SK-N-SH treated with all-trans-retinoic acid at 6 μM for 48 hours (cell line): Measurements from ENCODE around the gene ZFYVE28.

Source experiments
- ATAC-seq: fragments of 200-7000 bp; cut with Tn5 transposase; 3 replicates; pipeline ENCODE4 v1.9.1; 2020; ENCODE audit warnings: mild to moderate bottlenecking, moderate library complexity
- ARNTL ChIP-seq: fragments of 450-650 bp; formaldehyde crosslinking; IDR thresholded peaks from 2 replicates; pipeline ENCODE4 v1.5.0; 2020; ENCODE audit warnings: low read depth, mild to moderate bottlenecking, moderate library complexity, borderline replicate concordance
- BACH2 ChIP-seq: fragments of 250-450 bp; sonication (Bioruptor Pico); IDR thresholded peaks from 2 replicates; pipeline ENCODE4 v1.9.0; 2021; ENCODE audit warnings: mild to moderate bottlenecking, borderline replicate concordance
- CSDC2 ChIP-seq: fragments of 250-450 bp; sonication (Bioruptor Pico); IDR thresholded peaks from 2 replicates; pipeline ENCODE4 v1.5.0; 2020; ENCODE audit warnings: mild to moderate bottlenecking, moderate library complexity
- ESRRG ChIP-seq: fragments of 250-450 bp; sonication (Bioruptor Pico); IDR thresholded peaks from 2 replicates; pipeline ENCODE4 v1.6.1; 2021; ENCODE audit warnings: mild to moderate bottlenecking
- GLIS3 ChIP-seq: fragments of 250-450 bp; sonication (Bioruptor Pico); IDR thresholded peaks from 2 replicates; pipeline ENCODE4 v1.5.0; 2020; ENCODE audit warnings: mild to moderate bottlenecking, moderate library complexity
- ISL1 ChIP-seq: fragments of 250-450 bp; sonication (Bioruptor Pico); IDR thresholded peaks from 2 replicates; pipeline ENCODE4 v2.1.2; 2022; ENCODE audit warnings: mild to moderate bottlenecking, moderate library complexity
- OSR1 ChIP-seq: fragments of 250-450 bp; sonication (Bioruptor Pico); IDR thresholded peaks from 2 replicates; pipeline ENCODE4 v1.8.0; 2022; ENCODE audit warnings: moderate library complexity, mild to moderate bottlenecking, inconsistent platforms
- PPARA ChIP-seq: fragments of 250-450 bp; sonication (Bioruptor Pico); IDR thresholded peaks from 2 replicates; pipeline ENCODE4 v1.5.0; 2020; ENCODE audit warnings: mild to moderate bottlenecking, borderline replicate concordance
- RARB ChIP-seq: fragments of 250-450 bp; sonication (Bioruptor Pico); IDR thresholded peaks from 2 replicates; pipeline ENCODE4 v1.8.0; 2021; ENCODE audit warnings: mild to moderate bottlenecking, moderate library complexity
- SNAI2 ChIP-seq: fragments of 250-450 bp; sonication (Bioruptor Pico); IDR thresholded peaks from 2 replicates; pipeline ENCODE4 v1.5.0; 2020; ENCODE audit warnings: mild to moderate bottlenecking, moderate library complexity
- TCF4 ChIP-seq: fragments of 250-450 bp; sonication (Bioruptor Pico); IDR thresholded peaks from 2 replicates; pipeline ENCODE4 v1.8.0; 2021; ENCODE audit warnings: mild to moderate bottlenecking, moderate library complexity, borderline replicate concordance
- TOX ChIP-seq: fragments of 250-450 bp; sonication (Bioruptor Pico); IDR thresholded peaks from 2 replicates; pipeline ENCODE4 v1.8.0; 2021; ENCODE audit warnings: mild to moderate bottlenecking, moderate library complexity, borderline replicate concordance
- ZC3H10 ChIP-seq: fragments of 250-450 bp; sonication (Bioruptor Pico); IDR thresholded peaks from 2 replicates; pipeline ENCODE4 v1.5.1; 2021; ENCODE audit warnings: mild to moderate bottlenecking, moderate library complexity
- ZFP3 ChIP-seq: fragments of 250-450 bp; sonication (Bioruptor Pico); IDR thresholded peaks from 2 replicates; pipeline ENCODE4 v1.5.0; 2020; ENCODE audit warnings: mild to moderate bottlenecking, moderate library complexity
- ZNF565 ChIP-seq: fragments of 450-650 bp; formaldehyde crosslinking; conservative IDR thresholded peaks from 2 replicates; pipeline ENCODE4 v1.5.0; 2020; ENCODE audit warnings: low read depth, mild to moderate bottlenecking, moderate library complexity
- ZNF70 ChIP-seq: fragments of 450-650 bp; formaldehyde crosslinking; IDR thresholded peaks from 2 replicates; pipeline ENCODE4 v1.5.0; 2020; ENCODE audit warnings: mild to moderate bottlenecking, moderate library complexity
- ZNF8 ChIP-seq: fragments of 450-650 bp; formaldehyde crosslinking; IDR thresholded peaks from 2 replicates; pipeline ENCODE4 v1.5.0; 2020; ENCODE audit warnings: mild to moderate bottlenecking, moderate library complexity
- TF ChIP-seq, protein P1 (sequence below): fragments of 250-450 bp; sonication (Bioruptor Pico); IDR thresholded peaks from 2 replicates; pipeline ENCODE4 v1.5.0; 2020; ENCODE audit warnings: mild to moderate bottlenecking, moderate library complexity
- TF ChIP-seq, protein P2 (sequence below): fragments of 250-450 bp; sonication (Bioruptor Pico); IDR thresholded peaks from 2 replicates; pipeline ENCODE4 v1.8.0; 2021; ENCODE audit warnings: low read depth, mild to moderate bottlenecking, moderate library complexity, borderline replicate concordance
- TF ChIP-seq, protein P3 (sequence below): fragments of 250-450 bp; sonication (Bioruptor Pico); IDR thresholded peaks from 2 replicates; pipeline ENCODE4 v1.5.1; 2021; ENCODE audit warnings: mild to moderate bottlenecking, moderate library complexity

ZFYVE28 gene

DNA sequence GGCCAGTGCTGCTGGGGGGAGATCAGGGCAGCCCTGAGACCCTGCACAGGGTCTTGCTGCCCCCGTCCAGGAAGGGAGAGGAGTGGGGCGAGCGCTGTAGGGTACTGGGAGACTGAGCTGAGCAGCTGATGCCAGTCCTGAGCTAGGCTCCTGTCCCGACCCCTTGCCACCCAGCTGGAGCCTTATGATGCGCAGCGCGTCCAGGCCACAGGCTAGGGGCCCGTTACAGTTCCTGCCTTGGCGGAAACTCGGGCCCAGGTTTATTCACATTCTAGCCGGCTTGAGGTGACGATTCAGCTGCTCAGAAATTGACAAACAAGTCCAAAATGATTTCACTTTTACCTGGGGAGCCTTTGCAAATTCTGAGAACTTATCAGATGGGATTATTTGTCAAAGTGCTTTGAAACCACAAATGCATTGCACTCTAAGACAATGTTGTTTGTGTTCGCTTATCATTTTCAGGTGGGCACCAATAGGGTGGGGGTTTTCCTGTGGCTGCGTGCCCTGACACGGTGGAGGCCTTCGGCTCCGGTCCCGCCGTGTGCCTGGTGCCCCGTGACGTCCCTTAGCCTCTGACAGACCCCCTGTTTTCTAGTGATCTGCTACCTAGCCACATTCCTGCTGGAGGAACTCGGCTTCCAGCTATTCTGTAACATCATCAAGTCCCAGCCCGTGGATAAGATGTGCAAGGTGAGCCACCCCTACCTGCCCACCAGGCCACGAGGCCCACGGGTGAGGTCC, 19.2 kb upstream of the ZFYVE28 start:
- ATAC-seq = no peak
- TF ChIP-seq GLIS3 = no peak
- TF ChIP-seq OSR1 (CRISPR knock-in tag) = no peak
- TF ChIP-seq CSDC2 (CRISPR knock-in tag) = no peak
- TF ChIP-seq, protein P1, sequence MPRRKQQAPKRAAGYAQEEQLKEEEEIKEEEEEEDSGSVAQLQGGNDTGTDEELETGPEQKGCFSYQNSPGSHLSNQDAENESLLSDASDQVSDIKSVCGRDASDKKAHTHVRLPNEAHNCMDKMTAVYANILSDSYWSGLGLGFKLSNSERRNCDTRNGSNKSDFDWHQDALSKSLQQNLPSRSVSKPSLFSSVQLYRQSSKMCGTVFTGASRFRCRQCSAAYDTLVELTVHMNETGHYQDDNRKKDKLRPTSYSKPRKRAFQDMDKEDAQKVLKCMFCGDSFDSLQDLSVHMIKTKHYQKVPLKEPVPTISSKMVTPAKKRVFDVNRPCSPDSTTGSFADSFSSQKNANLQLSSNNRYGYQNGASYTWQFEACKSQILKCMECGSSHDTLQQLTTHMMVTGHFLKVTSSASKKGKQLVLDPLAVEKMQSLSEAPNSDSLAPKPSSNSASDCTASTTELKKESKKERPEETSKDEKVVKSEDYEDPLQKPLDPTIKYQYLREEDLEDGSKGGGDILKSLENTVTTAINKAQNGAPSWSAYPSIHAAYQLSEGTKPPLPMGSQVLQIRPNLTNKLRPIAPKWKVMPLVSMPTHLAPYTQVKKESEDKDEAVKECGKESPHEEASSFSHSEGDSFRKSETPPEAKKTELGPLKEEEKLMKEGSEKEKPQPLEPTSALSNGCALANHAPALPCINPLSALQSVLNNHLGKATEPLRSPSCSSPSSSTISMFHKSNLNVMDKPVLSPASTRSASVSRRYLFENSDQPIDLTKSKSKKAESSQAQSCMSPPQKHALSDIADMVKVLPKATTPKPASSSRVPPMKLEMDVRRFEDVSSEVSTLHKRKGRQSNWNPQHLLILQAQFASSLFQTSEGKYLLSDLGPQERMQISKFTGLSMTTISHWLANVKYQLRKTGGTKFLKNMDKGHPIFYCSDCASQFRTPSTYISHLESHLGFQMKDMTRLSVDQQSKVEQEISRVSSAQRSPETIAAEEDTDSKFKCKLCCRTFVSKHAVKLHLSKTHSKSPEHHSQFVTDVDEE (CRISPR knock-in tag) = no peak
- TF ChIP-seq SNAI2 (CRISPR knock-in tag) = no peak
- TF ChIP-seq TCF4 (CRISPR knock-in tag) = no peak
- no peak for TF ChIP-seq ARNTL (CRISPR knock-in tag)
- TF ChIP-seq RARB (CRISPR knock-in tag) = no peak
- TF ChIP-seq, protein P2, sequence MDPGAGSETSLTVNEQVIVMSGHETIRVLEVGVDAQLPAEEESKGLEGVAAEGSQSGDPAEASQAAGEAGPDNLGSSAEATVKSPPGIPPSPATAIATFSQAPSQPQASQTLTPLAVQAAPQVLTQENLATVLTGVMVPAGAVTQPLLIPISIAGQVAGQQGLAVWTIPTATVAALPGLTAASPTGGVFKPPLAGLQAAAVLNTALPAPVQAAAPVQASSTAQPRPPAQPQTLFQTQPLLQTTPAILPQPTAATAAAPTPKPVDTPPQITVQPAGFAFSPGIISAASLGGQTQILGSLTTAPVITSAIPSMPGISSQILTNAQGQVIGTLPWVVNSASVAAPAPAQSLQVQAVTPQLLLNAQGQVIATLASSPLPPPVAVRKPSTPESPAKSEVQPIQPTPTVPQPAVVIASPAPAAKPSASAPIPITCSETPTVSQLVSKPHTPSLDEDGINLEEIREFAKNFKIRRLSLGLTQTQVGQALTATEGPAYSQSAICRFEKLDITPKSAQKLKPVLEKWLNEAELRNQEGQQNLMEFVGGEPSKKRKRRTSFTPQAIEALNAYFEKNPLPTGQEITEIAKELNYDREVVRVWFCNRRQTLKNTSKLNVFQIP = no peak
- TF ChIP-seq PPARA (CRISPR knock-in tag) = no peak
- TF ChIP-seq, all 23 proteins: peak for 0

DNA sequence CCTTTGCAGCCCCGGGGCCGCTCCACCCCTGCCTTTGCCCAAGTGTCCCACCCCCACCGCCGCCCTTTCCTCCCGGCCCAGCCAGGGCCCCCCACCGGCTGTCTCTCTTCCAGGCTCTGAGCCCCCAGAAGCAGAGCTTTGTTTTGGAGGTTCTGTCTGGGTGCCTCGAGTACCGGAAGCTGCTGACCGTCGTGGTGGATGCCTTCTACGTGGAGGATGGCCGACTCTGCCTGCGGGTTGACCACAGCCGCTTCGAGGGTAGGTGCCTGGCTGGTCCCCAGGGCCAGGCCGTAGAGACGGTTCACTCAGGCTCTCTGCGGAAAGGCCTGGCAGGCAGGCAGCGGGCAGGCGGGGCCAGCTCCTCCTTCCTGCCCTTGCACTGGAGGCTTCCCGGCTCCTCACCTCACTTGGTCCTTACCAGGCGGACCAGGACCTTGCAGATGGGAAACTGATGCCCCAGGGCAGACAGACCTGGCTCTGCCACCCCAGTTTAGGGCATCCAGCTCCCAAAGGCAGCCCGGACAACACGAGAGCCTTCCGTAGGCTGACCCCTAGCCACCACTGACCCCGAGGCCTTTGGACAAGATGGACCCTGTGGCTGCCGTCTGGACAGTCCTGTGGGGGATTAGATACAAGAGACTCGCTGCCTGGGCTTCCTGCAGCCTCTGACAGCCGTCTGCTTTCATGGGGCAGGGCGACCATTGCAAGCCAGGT, 18.5 kb upstream of the ZFYVE28 start:
- ATAC-seq = no peak
- TF ChIP-seq, protein P2 = no peak
- TF ChIP-seq BACH2 (CRISPR knock-in tag) (no peak), ZFP3 (CRISPR knock-in tag) (no peak), ESRRG (CRISPR knock-in tag) (no peak), SNAI2 (CRISPR knock-in tag) (no peak), ISL1 (no peak), PPARA (CRISPR knock-in tag) (no peak), TOX (CRISPR knock-in tag) (no peak), RARB (CRISPR knock-in tag) (no peak), ZC3H10 (CRISPR knock-in tag) (no peak), ZNF565 (CRISPR knock-in tag) (no peak), TCF4 (CRISPR knock-in tag) (no peak), ZNF8 (CRISPR knock-in tag) (no peak), ZNF70 (no peak), CSDC2 (CRISPR knock-in tag) (no peak), OSR1 (CRISPR knock-in tag) (no peak)
- TF ChIP-seq, protein P3, sequence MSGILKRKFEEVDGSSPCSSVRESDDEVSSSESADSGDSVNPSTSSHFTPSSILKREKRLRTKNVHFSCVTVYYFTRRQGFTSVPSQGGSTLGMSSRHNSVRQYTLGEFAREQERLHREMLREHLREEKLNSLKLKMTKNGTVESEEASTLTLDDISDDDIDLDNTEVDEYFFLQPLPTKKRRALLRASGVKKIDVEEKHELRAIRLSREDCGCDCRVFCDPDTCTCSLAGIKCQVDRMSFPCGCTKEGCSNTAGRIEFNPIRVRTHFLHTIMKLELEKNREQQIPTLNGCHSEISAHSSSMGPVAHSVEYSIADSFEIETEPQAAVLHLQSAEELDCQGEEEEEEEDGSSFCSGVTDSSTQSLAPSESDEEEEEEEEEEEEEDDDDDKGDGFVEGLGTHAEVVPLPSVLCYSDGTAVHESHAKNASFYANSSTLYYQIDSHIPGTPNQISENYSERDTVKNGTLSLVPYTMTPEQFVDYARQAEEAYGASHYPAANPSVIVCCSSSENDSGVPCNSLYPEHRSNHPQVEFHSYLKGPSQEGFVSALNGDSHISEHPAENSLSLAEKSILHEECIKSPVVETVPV (CRISPR knock-in tag) = no peak
- TF ChIP-seq, all 23 proteins: peak for 0

DNA sequence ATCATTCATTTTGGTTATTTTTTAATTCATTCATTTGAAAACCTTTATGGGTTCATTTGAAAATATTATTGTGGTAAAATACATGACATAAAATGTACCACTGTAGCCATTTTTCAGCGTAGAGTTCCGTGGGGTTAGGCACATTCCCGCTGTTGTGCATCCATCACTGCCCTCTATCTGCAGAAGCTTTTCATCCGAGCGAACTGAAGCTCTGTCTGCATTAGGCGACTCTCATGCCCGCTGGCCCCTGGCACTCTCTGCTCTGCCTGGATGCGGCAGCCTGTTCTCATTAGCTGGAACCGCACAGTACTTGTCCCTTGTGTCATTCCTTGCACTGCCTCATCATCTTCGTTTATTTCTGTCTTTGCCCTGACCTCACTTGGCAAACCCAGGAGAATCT, 17.9 kb upstream of the ZFYVE28 start:
- peak; percentile 86 for ATAC-seq
- no peak for TF ChIP-seq RARB (CRISPR knock-in tag)
- TF ChIP-seq, protein P2 = no peak
- TF ChIP-seq, protein P3 (CRISPR knock-in tag) = no peak
- no peak for TF ChIP-seq BACH2 (CRISPR knock-in tag)
- TF ChIP-seq ISL1 = no peak
